ENCODE measurements around the gene CHD9.
"Not testable (repeated sequence)": the region's sequence is repeated elsewhere in the genome, so short reads cannot be mapped to it uniquely, and the experiment has no call there.

Gene CHD9

DNA sequence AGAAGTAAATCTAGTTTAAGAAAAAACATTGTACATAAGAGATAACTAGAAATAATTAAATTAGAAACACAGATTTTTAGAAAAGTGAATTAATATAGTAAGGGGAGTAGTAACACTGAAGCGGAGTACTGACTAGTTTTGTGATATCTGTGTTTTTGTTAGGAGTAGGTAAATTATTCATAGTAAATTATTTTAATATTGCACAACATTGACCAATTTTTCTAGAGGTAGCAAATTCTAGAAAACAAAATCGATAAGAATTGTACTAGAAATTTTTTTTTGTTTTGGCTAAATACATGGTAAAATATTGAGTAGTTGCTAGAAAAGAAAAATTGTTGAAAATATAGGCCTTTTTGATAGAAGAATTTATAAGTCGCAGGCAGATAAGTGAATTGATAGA lies 156.5 kb downstream of the CHD9 start:
- DNase-seq, result no peak

DNA sequence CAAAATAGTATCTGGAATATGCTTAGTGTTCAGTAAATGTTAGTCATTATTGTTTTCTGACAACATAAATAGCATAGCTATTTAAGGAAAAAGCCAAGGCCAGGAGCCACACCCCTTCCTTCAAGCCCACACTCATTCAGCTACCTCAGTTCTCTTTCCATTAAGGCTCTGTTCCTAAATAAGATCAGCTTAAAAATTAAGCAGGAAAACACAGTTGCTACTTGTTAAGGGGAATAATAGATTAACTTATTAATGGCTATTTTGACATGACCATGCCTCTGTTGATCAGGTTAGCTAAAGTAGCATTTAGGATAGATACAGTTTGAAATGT lies 158.1 kb downstream of the CHD9 start:
- DNase-seq, result no peak

DNA sequence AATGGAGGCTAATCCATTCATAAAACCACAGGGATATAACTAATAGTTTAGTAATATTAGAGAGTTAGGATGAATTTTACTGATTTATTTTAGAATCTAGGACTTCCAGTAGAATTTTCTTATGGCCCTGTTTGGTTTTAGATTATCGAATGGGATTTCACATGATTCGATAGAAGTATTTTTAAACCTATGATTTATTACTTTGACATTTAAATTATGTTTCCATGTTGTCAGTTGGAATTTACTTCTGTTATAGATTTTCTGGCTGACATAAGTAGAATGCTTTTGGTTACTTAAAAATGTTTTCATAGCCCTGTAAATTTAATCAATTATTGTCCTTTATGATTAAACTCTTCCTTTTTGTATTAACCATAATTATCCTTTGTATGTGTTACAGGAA lies 158.8 kb downstream of the CHD9 start:
- no peak for DNase-seq

DNA sequence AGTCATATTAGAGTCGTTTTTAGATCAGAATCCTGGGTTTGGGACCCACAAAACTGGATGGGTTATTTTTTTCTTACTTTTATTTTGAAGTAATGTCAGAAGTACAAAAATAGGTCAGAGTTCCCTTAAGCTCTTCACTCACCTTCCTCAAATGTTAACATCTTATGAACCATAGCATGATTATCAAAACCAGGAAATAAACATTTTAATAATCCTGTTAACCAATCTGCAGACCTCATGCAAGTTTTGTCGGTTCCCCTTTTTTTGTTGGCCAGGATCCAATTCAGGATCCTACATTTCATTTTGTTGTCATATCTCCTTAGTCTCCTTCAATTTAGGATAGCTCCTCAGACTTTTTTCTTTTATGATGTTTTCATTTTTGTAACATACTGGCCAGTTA lies 162.0 kb downstream of the CHD9 start:
- DNase-seq, result no peak

DNA sequence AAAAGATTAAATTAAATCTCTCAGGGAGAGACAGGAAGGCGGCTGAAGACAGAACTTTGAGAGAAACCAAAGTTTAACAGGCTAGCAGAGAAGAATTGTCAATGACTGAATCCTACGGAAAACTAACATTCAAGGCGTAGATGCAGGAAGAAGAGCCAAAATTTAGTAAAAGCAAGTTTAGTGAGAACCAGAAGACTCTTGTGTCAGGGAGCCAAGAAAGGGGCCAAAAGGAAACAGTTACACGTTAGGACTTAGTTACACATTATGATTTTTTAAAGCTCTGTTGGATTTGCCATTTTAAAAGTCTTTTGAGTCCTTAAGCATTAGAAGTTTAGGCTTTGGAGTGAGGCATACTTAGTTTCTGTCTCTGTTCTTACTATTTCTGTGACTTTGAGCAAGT lies 164.6 kb downstream of the CHD9 start:
- no peak for DNase-seq

DNA sequence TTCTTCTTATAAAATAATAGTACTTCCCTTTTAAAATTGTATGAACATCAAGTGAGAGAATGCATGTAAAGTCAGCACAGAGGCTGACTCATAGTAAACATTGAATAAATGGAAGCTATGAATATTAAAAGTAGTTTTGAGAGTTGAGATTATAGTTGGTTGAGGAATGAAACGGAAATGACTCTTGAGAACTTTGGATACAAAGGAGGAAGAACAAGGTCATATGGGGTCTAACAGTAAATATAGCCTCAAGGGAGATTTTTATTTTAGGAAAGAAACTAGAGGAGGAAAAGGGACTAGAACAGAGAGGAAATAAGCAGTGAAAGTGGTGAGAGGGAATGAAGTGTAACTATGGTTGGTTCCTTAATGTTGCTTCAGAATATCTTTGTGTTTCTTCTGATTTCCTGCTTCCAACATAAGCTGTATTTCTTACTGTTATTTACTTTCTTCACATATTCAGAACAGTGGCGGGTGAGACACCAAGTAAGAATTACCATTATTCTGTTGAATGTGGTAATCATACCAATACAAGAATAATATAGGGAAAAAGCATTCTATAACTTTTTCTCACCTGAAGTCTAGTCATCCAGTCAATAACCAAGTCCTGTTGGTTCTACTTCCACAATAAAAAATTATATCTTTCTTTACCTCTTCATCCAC lies 165.1 kb downstream of the CHD9 start:
- no peak for DNase-seq

DNA sequence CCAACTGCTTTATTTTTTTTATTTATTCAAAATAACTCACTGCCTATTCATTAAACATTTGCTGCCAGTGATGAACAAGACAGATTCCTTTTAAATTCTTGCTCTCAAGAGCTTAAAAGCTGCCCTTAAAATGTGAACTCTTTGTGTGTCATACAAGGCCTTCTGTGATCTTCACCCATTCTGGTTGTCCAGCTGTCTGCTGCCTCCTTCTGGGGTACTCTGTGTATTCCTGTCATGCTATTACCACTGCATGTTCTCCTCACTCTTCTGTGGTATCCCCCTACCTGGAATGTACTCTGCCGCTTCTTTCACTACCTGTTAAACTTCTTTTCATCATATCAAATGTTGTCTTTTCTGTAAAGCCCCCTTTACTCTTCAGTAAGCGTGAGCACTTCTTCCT lies 165.8 kb downstream of the CHD9 start:
- no peak for DNase-seq

DNA sequence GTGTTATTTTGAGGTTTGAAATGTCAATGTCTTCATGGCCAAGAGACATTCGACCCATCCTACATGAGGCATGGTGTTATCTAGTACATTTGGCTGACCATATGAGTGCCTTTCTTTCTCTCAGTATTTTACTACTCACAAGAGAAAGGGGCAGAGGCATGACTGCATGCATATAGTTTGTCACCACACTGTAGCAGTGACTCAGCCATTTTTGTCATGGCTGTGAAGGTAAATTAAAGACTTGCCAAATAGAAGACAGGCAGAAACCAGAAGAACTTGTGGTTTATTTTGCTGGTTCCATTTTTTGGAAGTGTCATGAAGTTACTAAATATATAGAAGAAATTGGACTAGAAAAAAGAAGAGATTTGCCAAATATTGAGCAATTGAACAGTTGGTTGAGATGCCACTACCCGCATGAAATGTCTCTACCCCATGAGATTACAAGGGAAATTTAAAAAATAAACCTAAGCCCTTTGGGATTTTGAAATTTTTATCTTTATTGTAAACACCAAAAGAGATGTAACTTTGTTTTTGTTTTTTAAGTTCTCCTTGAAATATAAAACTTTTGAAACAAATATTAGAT lies 170.3 kb downstream of the CHD9 start:
- no peak for DNase-seq

DNA sequence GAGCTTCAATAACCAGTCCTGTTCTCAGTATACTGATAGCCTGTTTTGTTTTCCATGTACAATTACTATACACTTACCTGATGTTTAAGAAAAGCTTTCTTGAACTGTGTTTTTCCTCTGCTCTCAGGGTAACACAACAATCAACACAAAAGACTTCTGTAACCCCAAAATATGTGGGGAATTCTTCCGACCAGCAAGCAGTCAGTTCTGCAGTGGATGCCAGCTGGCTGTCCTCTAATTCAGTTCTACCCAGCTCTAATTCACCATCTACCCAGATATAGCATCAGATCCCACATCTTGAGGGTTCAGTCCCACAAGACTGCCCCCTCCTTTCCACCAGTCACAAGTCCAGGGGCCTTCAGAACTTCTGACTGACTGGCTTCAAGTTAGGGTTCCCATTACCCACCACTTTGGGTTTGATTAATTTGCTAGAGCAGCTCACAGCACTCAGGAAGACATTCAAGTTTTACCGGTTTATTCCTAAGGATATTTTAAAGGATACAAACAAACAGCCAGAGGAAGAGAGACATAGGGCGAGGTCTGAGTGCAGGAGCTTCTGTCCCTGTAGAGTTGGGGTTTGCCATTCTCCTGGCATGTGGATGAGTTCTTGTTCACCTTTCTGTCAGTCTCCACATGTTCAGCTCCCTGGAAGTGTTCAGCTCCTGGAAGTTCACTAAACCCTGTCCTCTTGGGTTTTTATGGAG lies 178.2 kb downstream of the CHD9 start:
- DNase-seq, result no peak

DNA sequence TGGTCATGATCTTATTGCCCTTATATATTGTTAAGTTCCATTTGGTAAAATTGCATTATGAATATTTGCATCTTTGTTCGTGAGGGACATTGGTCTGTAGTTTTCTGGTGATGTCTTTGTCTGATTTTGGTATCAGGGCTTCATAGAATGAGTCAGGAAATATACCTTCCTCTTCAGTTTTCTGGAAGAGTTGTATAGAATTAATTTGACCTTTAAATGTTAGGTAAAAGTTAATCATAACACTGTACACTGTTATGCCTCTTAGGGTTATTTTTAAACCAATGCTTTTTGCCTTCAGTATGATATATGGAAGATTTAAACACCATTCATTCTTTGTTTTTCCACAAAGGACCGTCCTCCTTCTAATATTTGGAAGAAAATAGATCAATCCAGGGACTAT lies 180.0 kb downstream of the CHD9 start:
- DNase-seq, result no peak

DNA sequence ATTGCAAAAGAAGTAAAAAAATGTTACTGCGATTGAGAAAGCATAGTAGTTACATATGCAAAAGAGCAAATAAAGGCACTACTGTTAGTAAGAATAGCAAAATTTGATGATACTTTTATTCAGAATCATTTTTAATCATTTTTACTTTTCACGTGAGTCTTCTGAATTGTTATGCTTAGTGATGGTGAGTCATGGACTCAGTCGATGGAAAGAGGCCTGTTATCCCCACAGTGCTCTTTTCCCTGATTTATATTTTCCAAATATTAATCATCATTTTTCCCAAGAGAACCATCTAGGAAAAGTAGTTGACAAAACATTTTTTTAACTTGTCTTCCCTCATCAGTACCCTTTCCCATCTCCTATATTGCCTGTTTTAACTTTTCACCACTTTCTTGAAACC lies 181.1 kb downstream of the CHD9 start:
- DNase-seq, result no peak

DNA sequence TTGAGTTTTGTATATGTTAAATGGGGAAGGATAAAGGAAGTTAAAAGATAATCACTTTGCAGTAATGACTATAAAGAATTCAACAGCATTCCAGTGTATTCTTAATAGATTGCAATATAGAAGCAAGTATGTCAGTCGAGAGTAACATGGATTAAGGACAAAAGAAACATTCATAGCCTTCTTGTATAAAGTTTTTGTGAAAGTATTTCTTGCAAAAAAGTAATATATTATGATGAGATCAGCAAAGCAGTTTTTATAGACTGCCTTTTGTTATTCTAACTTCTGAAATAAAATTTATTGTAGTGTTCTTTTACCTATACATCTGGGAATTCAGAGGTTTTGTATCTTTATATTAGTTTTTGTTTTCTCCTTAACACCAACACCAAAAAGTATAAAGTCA lies 194.5 kb downstream of the CHD9 start:
- DNase-seq, result no peak

DNA sequence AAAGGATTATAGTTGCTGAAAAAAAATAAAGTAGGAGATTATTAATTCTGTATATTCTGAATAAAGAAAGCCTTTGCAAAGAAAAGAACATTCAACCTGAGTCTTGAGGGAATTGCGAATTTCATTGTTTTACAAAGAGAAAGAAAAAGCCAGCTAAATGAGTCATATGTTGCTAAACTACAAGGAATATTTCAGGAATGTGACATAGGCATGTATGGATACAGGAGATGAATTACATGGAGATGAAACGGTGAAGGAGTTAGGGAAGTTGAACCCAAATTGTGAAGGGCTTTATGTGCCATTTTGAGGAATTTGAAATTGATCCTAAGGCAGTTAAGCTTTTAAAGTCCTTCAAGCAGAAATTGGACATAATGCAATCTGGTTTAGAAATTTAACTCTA lies 202.2 kb downstream of the CHD9 start:
- DNase-seq, result no peak

DNA sequence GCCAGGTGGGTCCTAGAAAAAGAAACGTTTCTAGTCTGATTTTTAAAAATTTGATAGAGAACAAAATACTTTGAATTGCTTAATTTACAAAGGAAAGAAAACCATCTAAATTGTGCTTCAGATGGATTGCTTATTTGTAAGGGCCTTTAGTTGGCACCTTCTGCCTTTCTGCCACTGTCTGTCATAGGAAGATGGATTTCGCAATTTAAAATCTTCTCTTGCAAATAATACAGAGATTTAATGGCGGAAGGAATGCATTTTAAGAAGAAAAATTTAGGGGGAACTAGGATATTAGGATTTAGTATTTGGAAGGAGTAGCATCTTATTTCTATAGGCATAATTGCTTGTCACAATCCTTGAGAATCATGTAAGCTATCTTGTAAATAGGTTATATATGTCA lies 204.0 kb downstream of the CHD9 start:
- no peak for DNase-seq

DNA sequence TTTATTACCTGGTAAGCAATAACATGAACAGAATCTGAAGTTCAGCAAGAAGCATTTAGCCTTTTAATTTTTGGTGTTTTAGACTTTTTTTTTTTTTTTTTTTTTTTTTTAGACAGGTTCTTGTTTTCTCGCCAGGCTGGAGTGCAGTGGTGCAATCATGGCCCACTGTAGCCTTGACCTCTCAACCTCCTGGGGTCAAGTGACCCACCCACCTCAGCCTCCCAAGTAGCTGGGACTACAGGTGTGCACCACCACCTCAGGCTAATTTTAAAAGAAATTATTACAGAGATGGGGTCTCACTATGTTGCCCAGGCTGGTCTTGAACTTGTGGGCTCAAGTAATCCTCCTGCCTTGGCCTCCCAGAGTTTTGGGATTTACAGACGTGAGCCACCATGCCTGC lies 206.5 kb downstream of the CHD9 start:
- no peak for DNase-seq

DNA sequence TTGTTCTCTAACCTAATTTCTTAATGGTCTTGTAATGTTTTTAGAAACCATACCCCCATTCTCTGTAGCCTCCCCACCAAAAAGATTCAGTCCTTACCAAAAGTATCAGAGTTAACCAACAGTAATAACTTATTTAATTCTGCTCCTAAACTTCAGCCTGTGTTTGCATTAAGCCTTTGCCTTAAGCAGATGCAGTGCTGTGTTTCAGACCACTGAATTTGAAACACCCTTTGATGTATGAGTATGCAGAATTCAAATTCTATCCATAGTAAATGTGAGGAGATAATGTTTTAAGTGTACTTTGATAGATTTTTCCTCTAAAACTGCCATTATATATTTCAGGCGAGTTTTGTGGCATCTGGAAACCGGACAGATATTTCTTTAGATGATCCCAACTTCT lies 207.9 kb downstream of the CHD9 start:
- no peak for DNase-seq

DNA sequence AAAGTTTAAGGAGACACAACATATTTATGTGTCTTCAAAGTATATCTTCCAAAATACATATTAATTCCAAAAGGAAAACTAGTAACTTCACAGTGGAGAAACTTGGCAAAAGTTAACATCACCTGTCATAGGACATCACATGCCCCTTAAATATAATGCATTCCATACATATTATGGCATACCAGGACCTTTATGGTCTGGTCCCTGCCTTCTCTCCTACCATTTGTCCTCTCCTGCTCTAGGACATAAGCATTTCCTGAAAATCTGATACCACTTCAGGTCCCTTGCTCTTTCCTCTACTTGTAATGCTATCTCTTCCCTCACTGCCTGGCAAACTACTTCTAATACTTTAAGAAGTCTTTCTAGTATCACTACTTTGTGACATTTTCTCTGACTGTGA lies 211.4 kb downstream of the CHD9 start:
- DNase-seq, result no peak

DNA sequence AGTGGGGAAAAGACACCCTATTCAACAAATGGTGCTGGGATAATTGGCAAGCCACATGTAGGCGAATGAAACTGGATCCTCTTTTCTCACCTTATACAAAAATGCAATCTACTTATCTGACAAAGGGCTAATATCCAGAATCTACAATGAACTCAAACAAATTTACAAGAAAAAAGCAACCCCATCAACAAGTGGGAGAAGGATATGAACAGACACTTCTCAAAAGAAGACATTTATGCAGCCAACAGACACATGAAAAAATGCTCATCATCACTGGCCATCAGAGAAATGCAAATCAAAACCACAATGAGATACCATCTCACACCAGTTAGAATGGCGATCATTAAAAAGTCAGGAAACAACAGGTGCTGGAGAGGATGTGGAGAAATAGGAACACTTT lies 223.7 kb downstream of the CHD9 start:
- not testable (repeated sequence) for DNase-seq

DNA sequence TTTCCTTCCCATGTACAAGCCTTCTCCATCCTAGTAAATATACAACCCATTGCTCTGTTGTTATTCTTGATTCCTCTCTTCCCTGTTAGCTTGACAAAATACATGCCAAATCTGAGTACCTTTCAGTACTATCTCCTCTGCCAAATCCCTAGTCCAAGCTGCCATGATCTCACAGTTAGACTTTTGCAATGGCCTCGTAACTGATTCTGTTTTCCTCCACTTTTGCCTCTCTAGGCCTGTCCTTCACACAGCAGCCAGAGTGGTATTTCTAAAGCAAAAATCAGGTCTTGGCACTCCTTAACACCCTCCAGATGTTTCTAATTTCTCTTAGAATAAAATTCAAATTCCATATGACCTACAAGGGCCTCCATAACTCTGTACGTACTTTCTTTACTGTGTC lies 226.5 kb downstream of the CHD9 start:
- no peak for DNase-seq

DNA sequence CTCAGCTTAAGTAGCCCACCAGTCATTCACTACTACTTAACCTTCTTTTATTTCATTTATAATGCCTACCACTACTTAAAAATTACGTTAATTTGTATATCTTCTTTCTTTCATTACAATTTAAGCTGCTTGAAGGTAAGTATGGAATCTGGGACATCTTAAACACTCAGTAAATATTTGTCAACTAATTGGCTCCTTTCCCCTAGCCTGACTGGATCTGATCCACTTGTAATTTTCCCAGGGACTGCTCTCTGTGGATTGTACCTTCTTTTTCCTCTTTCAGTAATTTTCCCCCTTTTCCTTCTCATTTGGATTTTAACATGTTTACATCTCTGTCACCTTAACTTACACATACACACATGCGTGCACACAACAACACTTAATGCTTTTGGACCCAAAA lies 227.1 kb downstream of the CHD9 start:
- no peak for DNase-seq

DNA sequence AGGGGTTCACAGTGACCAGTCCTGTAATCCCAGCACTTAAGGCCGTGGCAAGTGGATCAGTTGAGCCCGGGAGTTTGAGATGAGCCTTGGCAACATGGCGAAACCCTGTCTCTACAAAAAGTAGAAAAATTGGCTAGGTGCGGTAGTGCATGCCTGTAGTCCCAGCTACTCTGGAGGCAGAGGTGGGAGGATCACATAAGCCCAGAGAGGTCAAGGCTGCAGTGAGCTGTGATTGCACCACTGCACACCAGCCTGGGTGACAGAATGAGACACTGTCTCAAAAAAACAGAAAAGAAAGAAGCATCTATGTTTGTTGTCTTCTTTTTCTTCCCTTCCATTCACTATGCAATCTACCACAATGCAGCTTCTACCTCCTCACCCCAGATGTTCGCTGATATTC lies 227.5 kb downstream of the CHD9 start:
- no peak for DNase-seq

DNA sequence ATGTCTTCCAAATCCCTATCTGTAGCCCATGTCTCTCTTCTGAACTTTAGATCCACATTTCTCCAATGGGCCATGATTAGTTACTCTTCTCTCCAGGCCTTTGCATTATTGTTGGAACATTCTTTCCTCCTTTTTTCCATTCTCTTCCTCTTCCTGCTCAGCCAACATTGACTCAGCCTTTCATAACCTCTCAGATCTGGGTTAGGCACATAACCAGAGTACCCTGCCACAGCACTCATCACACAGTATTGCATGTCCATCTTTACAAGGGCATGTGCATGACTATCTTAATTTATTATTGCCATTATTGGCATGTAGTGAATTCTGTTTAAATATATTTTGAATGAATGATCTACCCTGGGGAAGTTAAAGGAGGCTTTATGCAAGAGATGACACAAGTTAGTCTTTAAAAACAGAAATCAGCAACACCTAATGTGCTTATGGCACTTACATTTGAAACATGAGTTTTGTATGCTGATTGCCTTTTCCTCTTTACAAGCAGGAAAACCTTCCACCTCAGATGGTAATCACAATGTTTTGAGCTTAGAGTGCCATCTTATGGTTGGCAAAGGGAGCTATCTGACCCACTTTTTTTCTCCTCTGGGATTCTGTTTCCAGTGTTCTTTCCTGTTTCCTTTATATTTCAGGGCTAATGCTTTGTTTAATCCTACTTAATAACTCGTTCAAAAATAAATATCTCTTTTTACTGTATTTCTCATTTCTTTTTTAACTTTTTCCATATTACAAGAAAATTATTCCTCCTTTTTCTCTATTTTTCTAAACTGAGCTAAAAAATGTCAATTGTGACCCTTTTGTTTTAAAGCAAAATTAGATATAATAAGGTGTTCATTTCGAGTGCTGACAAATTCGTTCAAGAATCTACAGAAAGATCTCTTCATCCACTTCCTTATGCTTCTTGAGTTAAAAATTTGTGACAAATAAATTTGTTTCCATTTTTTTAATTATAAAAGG lies 228.5 kb downstream of the CHD9 start:
- DNase-seq, result no peak

DNA sequence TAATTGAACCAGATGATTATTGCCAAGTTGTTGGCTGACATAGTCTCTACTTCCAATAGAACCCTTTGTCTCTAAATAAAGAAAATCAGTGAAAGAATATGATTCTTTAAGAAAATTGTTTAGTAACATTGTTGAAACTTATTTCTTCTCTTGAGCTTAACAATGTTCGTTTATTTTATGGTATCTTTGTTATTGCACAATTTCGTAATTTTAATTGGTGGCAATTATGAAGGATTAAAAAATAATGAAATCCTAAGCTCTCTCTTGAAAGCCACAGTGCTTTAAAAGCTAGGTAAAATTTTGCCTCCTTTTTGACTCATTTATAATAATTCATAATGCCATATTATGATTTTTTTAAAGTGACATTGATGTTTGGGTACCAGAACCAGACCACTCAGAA lies 230.4 kb downstream of the CHD9 start:
- DNase-seq, result no peak

DNA sequence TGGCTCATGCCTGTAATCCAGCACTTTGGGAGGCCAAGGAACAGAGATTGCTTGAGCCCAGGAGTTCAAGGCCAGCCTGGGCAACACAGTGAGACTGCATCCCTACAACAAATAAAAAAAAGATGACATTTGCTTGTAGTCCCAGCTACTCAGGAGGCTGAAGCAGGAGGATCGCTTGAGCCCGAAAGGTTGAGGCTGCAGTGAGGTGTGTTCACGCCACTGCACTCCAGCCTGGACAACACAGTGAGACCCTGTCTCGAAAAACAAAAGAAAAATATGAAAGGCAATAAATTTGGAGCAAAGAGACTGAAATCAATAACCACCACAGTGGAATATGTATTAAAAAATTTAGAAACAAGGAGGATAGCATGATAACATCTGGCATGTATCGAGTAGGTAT lies 235.7 kb downstream of the CHD9 start:
- DNase-seq, result no peak
